Activated CD4-positive, alpha-beta T cell treated with anti-CD3 and anti-CD28 coated beads, Interleukin-2, amount 50 U/mL, for 24 hours (primary cell): ENCODE results near the gene CARTPT.

Experiments
- DNase-seq, 2 donors: peaks; one replicate each; pipeline ENCODE4 v3.0.0-alpha.2; 2020; ENCODE audit warnings: low read depth in 1 of 2, low spot score in 1 of 2

Gene CARTPT

DNA sequence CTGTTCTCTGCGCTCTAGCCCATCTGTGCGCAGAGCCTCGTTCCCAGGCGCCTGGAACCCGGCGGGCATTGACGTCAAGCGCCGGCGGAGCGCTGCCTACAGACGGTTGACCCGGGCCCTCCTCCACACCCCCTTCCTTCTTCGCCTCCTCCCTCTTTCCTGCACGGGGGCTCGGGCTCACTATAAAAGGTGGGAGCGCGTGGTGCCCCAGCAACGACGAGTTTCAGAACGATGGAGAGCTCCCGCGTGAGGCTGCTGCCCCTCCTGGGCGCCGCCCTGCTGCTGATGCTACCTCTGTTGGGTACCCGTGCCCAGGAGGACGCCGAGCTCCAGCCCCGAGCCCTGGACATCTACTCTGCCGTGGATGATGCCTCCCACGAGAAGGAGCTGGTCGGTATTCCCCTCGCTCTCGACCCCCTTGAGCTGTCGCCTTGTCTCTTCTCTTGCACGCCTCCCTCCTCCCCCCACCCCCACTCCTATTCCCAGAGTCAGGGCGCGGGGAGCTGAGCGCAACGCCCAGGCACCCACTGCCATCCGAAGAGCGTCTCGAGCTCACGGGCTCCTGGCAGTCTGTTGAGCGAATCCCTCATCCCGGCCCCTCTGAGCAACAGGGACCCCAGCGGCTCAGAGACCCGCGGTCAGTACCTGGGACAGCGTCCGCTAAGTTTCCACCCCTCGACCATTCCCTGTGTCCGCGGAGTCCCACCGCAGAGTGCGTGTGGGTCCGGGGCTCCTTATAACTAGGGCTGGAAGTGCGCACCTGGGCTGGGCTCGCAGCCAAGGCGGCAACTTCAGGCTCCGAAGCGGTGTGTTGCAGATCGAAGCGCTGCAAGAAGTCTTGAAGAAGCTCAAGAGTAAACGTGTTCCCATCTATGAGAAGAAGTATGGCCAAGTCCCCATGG lies at the start of gene CARTPT:
CARTPT (plus strand) TSS at position 213 of the 902 bp plus-strand sequence; CDS start at position 232, 19 bp downstream.
- DNase-seq = no peak

DNA sequence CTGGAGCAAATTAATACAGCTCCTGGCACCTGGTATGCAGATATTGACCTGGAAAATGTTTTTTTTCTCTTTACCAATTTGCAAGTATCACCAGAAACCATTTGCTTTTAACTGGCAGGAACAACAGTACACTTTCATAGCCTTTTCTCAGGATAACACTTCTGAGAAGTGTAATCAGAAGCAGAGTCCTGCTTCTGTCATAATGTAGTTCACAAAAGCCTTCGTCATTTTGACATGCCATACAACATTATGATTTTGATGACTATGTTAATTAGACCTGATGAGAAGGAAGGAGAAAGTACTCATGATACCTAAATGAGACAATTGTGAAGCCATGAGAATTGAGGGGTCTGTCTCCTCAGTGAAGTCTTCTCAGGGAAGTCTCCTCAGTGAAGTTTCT lies 41.1 kb upstream of the CARTPT start:
- DNase-seq = no peak

DNA sequence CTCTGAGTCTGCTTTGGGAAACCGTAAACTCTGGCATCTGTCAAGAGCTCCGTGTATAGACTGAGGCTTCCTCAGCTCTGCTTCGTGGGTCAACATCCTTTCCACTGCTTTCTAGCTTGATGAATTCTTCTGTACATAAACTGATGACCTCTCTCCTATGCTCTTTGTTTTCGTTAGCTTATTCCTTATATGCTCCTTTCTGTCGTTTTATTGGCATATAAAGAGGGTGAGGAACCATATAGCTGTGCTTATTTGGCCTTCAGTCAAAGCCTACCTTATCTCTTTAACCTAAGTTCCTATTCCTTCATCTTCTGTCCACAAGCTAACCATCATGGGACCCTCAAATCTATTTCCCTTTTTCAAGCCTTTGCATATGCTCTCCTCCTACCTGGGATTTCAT lies 39.4 kb upstream of the CARTPT start:
- DNase-seq = no peak

DNA sequence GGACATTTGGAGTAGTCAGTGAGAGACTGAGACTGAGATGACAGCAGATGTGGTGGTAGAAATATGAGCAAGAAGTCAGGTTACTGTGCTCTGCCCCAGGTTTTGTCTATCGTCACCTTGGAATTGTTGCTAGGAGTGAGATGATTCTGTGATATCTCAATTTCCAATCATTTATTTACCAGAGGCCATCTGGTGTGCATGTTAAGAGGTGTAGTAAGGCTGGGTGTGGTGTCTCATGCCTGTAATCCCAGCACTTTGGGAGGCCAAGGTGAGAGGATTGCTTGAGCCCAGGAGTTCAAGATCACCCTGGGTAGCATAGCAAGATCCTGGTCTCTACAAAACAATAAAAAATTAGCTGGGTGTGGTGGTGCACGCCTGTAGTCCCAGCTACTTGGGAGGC lies 38.6 kb upstream of the CARTPT start:
- no peak for DNase-seq

DNA sequence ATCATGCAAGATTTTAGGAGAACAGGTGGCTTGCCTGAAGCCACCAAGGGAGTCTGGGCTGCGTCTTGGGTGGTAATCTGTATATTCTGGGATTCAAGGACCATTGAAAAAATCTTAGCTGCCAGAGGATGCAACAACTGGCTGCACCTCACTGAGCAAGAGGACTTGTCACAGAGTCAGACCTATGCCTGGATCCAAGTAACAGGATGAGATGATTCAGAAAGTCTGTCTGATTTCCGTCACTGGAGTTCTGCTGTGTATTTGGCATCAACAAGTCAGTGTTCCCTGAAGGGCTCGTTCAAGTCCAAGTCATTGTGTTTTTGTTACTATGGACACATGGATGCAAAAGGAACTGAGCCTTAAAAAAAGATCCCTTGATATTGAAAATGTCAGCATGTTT lies 37.8 kb upstream of the CARTPT start:
- no peak for DNase-seq

DNA sequence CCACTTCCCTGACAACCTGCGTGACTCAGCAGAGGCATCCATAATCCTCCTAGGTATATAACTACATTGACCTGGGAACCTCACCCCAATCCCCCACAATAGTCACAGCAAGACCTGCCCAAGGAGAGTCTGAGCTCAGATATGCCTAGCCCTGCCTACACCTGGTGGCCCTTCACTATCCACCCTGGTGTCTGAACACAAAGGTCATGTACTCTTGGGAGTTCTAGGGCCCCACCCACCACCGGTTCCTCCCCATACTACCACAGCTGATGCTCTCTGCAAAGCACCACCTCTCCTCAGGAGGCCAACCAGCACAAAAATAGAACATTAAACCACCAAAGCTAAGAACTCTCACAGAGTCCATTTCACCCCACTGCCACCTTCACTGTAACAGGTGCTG lies 34.8 kb upstream of the CARTPT start:
- DNase-seq = no peak

DNA sequence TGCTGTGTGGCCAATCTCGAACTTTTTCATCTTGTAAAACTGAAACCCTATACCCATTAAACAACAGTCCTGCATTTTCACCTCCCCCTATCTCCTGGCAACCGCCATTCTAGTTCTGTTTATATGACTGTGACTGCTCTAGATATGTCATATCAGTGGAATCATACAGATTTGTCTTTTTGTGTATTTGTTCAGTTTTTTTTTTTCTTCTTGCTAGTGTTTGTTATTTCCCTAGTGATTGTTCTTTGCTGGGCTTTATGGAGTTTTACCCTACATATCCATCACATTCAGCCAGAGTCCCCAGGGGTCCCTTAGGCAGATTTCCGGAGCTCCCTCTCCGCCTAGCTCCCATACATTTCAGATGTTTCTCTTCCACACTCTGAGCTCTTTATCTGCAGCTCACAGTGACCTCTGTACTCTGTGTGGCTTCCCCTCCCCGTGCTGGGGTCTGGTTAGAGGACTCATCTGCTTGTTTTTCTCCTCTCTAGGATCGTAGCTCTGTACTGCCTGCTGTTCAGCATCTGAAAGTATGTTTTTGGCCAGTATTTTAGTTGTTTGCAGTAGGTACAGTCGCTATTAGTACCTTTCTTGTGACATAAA lies 25.1 kb upstream of the CARTPT start:
- DNase-seq = no peak

DNA sequence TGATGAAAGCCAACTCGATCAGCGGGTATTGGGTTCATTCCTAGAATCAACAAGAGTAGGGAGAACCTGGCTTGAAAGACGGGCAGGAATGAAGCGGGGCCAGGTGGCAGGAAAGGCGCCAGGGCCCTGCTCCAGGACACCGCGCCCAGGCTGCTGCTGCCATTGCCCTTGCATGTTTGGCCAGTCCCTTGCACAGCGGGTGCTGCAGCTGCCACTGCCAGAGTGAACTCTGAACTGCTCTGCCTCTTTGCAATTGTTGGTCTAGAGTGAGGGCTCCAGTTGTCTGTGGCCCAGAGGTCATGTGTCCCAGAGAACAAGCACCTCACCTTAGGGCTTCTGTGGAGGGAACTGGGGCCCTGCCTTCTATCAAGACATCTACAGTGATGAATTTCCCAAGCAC lies 24.0 kb upstream of the CARTPT start:
- no peak for DNase-seq

DNA sequence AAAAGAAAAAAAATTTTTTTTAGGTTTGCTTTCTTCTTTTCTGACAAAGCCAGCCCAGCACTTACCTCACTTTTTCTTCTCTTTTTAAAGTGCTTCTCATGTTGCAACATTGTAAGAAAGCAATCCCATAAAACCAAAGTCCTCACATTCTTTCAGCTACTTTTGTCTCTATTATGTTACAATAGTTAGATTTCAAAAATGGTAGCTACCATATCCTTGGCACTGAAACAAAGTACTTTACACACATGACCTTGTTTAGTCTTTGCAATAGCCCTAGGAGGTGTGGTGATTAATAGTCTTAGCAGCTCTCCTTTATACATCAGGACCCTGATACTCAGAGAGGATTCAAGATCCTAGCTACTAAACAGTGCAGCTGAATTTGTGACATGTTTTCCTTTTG lies 23.5 kb upstream of the CARTPT start:
- DNase-seq = no peak

DNA sequence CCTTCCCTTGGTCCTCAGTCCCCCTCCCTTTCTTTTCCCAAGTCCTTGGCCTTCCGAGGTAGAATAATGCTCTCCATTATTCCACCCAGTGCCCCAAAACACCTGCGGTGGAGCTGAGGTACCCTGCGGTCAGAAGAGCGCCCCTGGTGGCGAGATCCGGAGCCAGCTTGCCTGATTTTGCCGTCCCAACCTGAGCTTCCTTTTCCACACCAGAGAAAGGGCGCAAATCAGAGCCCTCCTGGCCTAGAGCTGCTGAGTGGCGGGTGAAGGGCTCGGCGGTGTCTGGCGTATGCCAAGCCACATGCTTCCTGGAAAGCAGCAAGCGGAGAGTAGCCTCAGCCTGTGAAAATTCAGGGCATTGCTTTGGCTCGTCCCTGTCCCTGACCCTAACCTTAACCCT lies 21.1 kb upstream of the CARTPT start:
- no peak for DNase-seq

DNA sequence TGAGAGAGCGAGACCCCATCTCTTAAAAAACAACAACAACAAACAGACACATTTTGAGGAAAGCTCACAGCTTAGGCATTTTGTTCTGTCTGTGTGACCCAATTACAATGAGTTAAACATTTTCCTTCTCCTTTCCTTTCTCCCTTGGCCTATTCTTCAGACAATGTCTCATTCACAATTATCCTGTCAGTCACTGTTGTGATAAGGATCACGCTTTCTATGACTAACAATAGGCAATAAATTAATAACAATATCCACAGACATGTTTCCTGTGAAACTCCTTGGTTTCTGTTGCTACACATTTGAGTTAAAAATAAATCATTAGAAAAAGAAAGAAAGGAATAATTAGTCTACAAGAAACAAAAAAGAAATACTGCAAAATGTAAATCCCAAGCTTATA lies 19.8 kb upstream of the CARTPT start:
- no peak for DNase-seq

DNA sequence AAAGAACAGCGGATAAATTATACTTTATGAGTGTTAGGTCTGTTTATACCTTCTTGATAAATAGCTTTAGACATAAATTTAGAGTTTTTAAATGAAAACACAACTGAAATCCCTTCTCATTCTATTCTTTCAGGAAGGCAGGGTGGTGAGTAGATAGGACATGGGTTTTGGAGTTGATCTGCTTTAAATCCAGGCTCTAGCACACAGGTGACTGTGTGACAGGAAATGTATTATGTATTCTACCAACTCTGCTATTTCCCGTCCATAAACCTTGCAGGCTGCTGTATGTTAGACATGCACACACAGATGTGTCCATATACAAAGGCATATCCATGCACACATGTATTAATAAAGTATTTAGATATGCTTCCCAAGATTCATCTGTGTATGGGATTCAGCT lies 19.3 kb upstream of the CARTPT start:
- DNase-seq = no peak

DNA sequence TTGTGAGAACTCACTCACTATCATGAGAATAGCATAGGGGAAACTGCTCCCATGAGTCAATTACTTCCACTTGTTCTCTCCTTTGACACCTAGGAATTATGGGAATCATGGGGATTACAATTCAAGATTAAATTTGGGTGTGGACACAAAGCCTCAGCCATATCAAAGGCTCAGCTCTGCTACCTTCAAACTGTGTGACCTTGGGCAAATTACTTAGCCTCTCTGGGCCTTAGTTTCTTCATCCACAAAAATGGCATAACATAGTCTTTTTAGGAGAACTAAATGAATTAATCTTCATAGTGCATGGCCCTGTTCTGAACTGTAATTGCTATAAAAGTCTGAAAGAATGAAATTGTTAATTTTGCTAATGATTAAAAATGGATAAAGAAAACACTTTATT lies 18.3 kb upstream of the CARTPT start:
- no peak for DNase-seq

DNA sequence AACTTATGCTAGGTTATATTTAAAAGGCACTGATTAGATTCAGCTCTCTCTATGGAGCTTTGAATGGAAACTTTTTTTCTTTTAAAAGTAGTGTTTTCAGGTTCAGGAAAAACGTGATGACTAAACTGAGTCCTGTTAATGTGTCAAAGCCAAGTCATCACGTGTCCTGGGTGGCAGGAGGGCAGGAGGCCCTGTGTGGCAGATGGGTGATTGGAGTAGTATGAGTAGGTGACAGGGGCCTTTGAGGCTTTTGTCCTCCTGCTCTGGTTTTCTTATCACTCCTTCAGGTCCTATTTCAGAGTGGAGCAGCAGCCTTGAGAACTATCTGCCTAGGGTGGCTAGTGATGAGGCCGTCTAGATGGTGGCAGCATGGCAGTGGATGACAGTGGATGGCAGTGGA lies 17.7 kb upstream of the CARTPT start:
- no peak for DNase-seq

DNA sequence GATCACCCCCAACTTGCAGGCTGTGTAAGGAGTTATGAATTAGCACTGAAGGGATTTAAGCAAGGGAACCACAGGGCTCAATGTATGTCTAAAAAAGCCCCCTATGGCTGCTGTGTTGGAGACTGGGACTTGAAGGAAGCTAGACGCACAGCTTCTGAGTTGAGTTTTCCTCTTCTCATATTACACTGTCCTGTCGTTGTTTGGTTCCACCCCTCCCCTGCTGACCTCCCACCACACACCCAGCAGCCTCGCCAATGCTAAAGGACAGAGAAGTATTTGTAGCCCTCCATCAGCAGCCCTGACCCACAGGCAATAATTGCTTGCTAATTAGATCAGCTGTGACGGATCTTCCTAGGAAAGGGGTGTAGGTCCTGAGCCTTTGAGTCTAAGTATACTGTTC lies 15.1 kb upstream of the CARTPT start:
- DNase-seq = no peak

DNA sequence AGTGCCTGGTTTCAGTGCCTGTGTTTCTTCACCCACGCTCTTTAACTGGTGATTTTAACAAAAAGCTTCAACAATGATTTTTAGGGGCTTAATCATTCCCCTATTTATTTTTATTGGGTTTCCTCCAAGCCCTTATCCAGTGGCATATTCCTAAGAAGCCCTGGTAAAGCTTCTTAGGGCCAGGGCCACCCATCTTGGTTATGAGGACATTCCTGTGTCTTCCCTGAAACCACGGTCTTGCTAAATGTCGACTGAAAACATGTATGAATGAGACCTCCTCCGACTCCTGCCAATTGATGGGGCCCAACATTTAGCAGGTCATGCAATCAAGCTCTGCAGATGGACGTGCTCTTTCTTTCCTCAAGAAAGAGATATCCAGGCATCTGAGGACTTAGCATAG lies 13.7 kb upstream of the CARTPT start:
- DNase-seq = no peak

DNA sequence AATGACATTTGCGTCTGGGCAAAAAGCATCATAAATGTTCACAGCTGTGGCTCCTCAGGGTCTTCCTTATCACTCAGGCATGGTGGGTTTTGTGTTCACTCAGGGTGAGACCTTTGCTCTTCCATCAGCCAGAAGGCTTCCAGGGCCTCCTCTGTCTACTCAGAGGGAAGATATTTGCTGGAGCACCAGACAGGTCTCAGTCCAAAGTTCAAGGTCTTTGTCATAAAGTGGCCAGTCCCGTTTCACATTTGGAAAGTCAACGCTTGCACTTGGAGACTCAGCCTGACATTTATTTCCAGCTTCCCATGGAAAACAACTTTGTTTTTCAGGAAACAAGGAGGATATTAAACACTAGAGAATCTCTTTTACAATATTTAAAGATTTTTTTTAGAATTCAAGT lies 12.2 kb upstream of the CARTPT start:
- DNase-seq = no peak

DNA sequence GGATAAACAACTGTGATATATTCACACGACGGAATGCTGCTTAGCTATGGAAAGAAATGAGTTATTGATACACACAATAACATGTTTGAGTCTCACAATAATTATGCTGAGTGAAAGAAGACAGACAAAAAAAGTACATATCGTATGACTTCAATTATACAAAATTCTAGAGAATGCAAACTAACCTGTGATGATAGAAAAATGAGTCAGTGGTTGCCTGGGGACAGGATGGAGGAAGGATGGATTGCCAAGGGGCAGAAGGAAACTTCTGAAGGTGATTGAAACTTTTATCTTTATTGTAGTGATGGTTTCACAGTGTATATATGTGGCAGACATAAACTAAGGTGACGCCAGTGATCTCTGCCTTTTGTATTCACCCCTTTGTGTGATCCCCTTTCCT lies 7.5 kb upstream of the CARTPT start:
- no peak for DNase-seq

DNA sequence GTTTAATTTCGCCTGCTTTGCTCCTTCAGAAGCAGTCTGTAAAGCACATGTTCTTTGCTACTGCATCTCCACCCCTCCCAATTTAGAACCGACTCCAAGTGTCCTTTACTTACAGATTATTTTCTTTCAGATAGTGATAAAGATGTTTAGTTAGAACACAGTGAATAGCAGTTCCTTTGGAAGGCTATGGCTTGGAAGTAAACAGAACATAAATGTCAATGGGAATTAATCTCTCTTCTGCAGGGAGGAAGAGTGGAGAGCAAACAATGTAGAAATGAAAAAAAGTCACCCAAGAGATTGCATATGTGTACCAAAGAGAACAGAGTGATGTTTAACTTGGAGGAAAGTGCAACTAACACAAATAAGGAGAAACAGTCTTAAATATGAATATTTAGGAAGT lies 4.2 kb upstream of the CARTPT start:
- no peak for DNase-seq

DNA sequence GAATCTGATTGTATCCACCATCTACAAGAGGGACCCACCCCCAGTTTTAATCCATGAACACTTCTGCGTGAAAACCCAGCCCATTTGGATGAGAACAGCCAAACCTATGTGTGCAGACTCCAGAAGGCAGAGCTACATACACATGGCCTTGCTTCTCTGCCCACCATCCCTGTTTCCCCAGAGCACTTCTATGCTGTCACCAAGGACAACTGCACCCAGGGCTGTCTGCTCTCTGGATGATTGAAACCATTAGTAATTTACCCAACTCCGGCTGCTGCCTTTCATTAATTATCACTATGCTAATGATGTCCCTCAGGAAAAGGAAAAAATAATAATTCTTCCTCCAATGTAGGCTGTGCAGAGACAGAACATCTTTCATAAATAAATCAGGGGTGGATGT lies 8.9 kb downstream of the CARTPT start:
- DNase-seq = no peak

DNA sequence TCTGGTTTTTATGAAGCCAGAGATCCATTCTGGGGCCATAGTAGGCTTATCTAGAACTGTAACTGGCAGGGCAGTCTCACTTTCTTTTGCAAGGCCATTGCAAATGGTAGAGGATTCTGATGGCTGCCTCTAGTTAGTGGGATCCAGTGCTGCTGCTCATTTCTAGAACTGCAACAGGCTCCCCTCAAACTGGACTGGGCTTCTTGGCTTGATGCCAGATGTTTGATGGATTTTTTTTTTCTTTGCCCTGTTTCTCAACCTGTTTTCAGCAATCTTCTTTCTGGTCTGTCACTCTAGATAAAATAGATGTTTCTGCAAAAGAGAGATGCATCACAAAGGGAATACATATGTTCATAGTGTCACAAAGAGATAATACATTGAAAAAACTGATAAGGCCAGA lies 11.9 kb downstream of the CARTPT start:
- DNase-seq = no peak

DNA sequence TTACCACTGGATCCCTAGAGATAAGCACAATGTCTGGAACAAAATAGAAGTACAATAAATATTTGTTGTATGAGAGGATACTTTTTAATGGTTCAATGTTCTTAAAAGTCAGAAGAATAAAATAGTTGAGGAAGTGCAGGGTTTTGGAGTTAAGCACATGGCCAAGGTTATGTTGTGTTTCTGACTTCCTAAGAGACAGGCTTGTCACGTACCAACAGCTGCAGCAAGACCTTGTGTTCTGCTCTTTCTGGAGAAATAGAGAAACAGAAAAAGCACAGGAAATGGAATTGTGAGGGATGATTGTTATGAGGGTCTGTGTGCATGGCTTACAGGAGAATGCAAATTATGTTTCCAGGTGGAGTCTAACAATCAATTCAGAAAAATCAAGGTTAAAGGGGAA lies 12.9 kb downstream of the CARTPT start:
- no peak for DNase-seq

DNA sequence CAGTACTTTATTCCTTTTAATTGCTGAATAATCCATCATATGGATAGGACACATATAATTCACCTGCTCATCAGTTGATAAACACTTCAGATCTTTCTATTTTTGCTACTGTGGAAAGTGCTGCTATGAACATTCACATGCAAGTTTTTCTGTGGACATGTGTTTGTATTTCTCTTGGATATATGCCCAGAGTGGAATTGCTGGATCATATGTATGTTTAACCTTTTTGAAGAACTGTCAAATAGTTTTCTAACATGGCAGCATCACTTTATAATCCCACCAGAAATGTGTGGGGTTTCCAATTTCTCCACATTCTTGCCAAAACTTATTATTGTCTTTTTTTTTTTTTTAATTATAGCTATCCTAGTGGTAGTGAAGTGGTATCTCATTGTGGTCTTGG lies 15.1 kb downstream of the CARTPT start:
- DNase-seq = no peak
